ENCODE measurements around the gene ESF1. TPM values are rescaled to one million over a fixed set of nuclear protein-coding genes. Genes with fewer than 3 reads are reported as not detected.

Gene ESF1
- 17.2 to 18.5 TPM (median 17.4 TPM) in 3 replicates for total RNA-seq

- peak within 1 kb of the TSS; percentile 94 for H3K4me3 Mint-ChIP-seq
- no peaks in the 10 kb centered on the region for H3K9me3 Mint-ChIP-seq
- TF ChIP-seq CTCF (IDR thresholded peaks at IDR 0.05; ENCODE audit: unreplicated experiment), result no peak
- DNase-seq (ENCODE audit: low spot score in 2 of 2, unreplicated experiment in 2 of 2), result peak; percentile 75 to 91
- H3K4me1 Mint-ChIP-seq, result peaks cover 33% of the 10 kb centered on the region
- no peaks in the 10 kb centered on the region for H3K27me3 Mint-ChIP-seq (ENCODE audit: low read depth)
- peaks cover 18% of the 10 kb centered on the region for H3K36me3 Mint-ChIP-seq
- peak within 1 kb of the TSS; percentile 98 for H3K27ac Mint-ChIP-seq
Measured at GRCh38 chr20:13784893-13785715, at the start of gene ESF1, which contains the start of gene NDUFAF5. Gene ESF1 (minus strand): TSS chr20:13784919. CDS start chr20:13783140, 1,779 bp downstream. Gene NDUFAF5 (plus strand): TSS chr20:13785028. CDS start chr20:13785069, 41 bp downstream.

GRCh38 chr20:13831476-13831875, 46.8 kb upstream of the ESF1 start:
- TF ChIP-seq CTCF (IDR thresholded peaks at IDR 0.05; ENCODE audit: unreplicated experiment), result no peak

GRCh38 chr20:13825465-13825864, 40.7 kb upstream of the ESF1 start:
- Mint-ChIP-seq H3K27me3 (ENCODE audit: low read depth) (peaks cover 7% of the 10 kb centered on the region), H3K27ac (no peak overlapping the region), H3K4me3 (no peak overlapping the region), H3K36me3 (peaks cover 6% of the 10 kb centered on the region), H3K4me1 (no peaks in the 10 kb centered on the region), H3K9me3 (no peaks in the 10 kb centered on the region)
- TF ChIP-seq CTCF (IDR thresholded peaks at IDR 0.05; ENCODE audit: unreplicated experiment), result no peak
- no peak for DNase-seq (ENCODE audit: low spot score in 2 of 2, unreplicated experiment in 2 of 2)

More at GRCh38 chr20:13831476-13831875, 46.8 kb upstream of the ESF1 start:
- H3K9me3 Mint-ChIP-seq, result peaks cover 10% of the 10 kb centered on the region
- peaks cover 5% of the 10 kb centered on the region for H3K27me3 Mint-ChIP-seq (ENCODE audit: low read depth)
- no peak for DNase-seq (ENCODE audit: low spot score in 2 of 2, unreplicated experiment in 2 of 2)
- no peak overlapping the region for H3K4me3 Mint-ChIP-seq
- no peaks in the 10 kb centered on the region for H3K36me3 Mint-ChIP-seq
- H3K27ac Mint-ChIP-seq, result no peak overlapping the region
- no peaks in the 10 kb centered on the region for H3K4me1 Mint-ChIP-seq

- DNase-seq (ENCODE audit: low spot score in 2 of 2, unreplicated experiment in 2 of 2), result no peak
- peaks cover 7% of the 10 kb centered on the region for H3K27me3 Mint-ChIP-seq (ENCODE audit: low read depth)
- no peak overlapping the region for H3K4me3 Mint-ChIP-seq
- no peaks in the 10 kb centered on the region for H3K9me3 Mint-ChIP-seq
- TF ChIP-seq CTCF (IDR thresholded peaks at IDR 0.05; ENCODE audit: unreplicated experiment), result no peak
- H3K36me3 Mint-ChIP-seq, result peaks cover 6% of the 10 kb centered on the region
- no peak overlapping the region for H3K27ac Mint-ChIP-seq
- H3K4me1 Mint-ChIP-seq, result no peaks in the 10 kb centered on the region
Measured at GRCh38 chr20:13824459-13824858, 39.7 kb upstream of the ESF1 start.

GRCh38 chr20:13822459-13822858, 37.7 kb upstream of the ESF1 start:
- Mint-ChIP-seq H3K27ac (no peak overlapping the region), H3K36me3 (peaks cover 12% of the 10 kb centered on the region), H3K4me1 (no peaks in the 10 kb centered on the region), H3K4me3 (no peak overlapping the region), H3K27me3 (ENCODE audit: low read depth) (peaks cover 7% of the 10 kb centered on the region), H3K9me3 (no peaks in the 10 kb centered on the region)
- TF ChIP-seq CTCF (IDR thresholded peaks at IDR 0.05; ENCODE audit: unreplicated experiment), result no peak
- no peak for DNase-seq (ENCODE audit: low spot score in 2 of 2, unreplicated experiment in 2 of 2)
